ENCODE results near the gene PANX1.
A peak's percentile ranks its signal among the peaks of the same experiment; 100 is the strongest.
"Not testable (repeated sequence)": the region's sequence is repeated elsewhere in the genome, so short reads cannot be mapped to it uniquely, and the experiment has no call there.

Gene PANX1

DNA sequence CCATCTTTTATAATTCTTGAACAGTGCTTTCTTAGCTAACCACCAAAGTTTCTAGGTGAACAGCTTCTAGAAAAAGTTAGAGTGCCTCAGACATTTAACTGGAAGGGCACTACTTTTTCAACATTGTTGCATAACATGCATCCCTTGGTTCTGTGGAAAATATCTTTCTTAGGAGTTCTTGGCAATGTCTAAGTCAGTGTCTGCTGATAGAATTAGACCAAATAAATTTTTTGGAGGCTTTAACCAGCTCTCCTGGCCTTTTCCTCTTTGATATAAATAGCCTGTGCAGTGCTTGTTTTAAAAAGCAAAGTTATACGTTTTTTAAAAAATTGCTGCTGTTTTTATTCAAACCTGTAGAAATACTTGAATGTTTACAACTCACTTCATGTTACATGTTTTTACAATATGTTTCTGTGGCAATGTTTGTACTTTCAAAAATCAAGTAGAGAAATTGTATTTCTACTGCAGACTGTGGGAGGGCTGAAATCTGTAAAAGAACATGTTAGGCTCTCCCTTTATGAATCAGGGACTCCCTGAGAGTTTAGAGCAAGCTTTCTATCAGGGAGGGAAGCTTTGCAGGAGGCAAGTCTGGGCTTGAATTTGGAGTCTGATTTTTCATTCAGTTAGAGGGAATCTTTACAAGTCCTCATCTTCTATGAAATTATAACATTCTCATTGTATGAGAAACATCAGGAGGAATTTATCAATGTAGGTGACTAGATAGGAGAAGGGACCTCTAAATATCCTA is 16.3 kb upstream of the PANX1 start:
- H3K4me3 ChIP-seq (replicated peaks; ENCODE audit: low read depth, low read length), result no peak overlapping the region
- TF ChIP-seq, protein P1, sequence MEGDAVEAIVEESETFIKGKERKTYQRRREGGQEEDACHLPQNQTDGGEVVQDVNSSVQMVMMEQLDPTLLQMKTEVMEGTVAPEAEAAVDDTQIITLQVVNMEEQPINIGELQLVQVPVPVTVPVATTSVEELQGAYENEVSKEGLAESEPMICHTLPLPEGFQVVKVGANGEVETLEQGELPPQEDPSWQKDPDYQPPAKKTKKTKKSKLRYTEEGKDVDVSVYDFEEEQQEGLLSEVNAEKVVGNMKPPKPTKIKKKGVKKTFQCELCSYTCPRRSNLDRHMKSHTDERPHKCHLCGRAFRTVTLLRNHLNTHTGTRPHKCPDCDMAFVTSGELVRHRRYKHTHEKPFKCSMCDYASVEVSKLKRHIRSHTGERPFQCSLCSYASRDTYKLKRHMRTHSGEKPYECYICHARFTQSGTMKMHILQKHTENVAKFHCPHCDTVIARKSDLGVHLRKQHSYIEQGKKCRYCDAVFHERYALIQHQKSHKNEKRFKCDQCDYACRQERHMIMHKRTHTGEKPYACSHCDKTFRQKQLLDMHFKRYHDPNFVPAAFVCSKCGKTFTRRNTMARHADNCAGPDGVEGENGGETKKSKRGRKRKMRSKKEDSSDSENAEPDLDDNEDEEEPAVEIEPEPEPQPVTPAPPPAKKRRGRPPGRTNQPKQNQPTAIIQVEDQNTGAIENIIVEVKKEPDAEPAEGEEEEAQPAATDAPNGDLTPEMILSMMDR (IDR thresholded peaks at IDR 0.05; ENCODE audit: low read length, missing control alignments), result no peak
- no peak for DNase-seq (ENCODE audit: low read depth)

DNA sequence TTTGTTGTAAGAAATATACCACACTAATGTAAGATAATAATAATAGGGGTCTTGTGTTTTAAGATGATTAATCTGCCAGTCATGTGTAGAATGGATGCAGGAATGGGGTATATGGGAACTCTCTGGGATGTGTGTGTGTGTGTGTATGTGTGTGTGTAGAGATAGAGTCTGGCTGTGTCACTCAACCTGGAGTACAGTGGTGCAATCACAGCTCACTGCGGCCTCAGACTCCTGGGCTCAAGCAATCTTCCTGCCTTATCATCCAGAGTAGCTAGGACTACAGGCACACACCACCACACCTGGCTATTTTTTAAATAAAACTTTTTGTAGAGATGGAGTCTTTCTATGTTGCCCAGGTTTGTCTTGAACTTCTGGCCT is 11.5 kb upstream of the PANX1 start:
- TF ChIP-seq, protein P1 (IDR thresholded peaks at IDR 0.05; ENCODE audit: low read length, missing control alignments), result no peak
- H3K4me3 ChIP-seq (replicated peaks; ENCODE audit: low read depth, low read length), result no peak overlapping the region
- no peak for DNase-seq (ENCODE audit: low read depth)

DNA sequence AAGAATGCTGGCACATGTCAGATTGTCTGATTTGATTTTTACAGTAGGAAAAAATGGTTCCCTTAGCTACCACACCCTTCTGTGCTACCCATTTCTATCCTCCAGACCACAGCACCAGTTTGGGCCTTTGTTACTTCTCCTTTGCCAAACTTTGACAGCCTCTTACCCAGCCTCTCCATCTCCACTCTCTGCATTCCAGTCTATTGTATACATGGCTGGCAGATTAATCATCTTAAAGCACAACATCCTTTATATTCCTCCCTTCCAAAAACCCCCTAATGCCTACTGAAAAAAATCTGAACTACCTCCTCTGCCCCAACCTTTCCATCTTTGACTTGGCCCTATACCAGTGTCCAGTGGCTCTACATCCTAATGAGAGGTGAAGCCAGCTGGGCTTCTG is 10.8 kb upstream of the PANX1 start:
- H3K4me3 ChIP-seq (replicated peaks; ENCODE audit: low read depth, low read length), result no peak overlapping the region
- TF ChIP-seq, protein P1 (IDR thresholded peaks at IDR 0.05; ENCODE audit: low read length, missing control alignments), result no peak
- DNase-seq (ENCODE audit: low read depth), result peak; percentile 14

DNA sequence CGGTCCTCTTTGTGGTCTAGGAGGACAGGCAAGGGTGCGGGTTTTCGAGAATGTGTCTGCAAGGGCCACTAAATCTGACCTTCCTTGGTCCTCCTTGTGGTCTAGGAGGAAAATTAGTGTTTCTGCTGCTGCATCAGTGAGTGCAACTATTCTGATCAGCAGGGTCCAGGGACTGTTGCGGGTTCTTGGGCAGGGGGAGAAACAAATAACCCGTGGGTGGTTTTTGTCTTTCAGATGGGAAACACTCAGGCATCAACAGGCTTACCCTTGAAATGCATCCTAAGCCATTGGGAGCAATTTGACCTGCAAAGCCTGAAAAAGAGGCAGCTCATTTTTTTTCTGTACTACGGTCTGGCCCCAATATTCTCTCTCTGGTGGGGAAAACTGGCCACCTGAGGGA is 9.0 kb upstream of the PANX1 start:
- not testable (repeated sequence) for H3K4me3 ChIP-seq (replicated peaks; ENCODE audit: low read depth, low read length); DNase-seq (ENCODE audit: low read depth)

DNA sequence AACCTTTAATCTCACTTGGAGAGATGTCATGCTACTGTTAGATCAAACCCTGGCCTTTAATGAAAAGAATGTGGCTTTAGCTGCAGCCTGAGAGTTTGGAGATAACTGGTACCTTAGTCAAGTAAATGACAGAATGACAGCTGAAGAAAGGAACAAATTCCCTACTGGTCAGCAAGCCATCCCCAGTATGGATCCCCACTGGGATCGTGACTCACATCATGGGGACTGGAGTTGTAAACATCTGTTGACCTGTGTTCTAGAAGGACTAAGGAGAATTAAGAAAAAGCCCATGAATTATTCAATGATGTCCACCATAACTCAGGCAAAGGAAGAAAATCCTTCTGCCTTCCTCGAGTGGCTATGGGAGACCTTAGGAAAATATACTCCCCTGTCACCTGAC is 8.1 kb upstream of the PANX1 start:
- DNase-seq (ENCODE audit: low read depth); H3K4me3 ChIP-seq (replicated peaks; ENCODE audit: low read depth, low read length): not testable (repeated sequence)

DNA sequence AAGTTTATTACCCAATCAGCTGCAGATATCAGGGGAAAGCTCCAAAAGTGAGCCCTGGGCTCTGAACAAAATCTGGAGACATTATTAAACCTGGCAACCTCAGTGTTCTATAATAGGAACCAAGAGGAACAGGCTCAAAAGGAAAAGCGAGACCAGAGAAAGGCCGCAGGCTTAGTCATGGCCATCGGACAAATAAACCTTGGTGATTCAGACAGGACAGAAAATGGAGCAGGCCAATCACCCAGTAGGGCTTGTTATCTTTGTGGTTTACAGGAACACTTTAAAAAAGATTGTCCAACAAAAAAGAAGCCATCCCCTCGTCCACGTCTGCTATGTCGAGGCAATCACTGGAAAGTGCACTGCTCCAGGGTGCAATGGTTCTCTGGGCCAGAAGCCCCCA is 7.7 kb upstream of the PANX1 start:
- no peak overlapping the region for H3K4me3 ChIP-seq (replicated peaks; ENCODE audit: low read depth, low read length)
- no peak for DNase-seq (ENCODE audit: low read depth)
- TF ChIP-seq, protein P1 (IDR thresholded peaks at IDR 0.05; ENCODE audit: low read length, missing control alignments), result no peak

DNA sequence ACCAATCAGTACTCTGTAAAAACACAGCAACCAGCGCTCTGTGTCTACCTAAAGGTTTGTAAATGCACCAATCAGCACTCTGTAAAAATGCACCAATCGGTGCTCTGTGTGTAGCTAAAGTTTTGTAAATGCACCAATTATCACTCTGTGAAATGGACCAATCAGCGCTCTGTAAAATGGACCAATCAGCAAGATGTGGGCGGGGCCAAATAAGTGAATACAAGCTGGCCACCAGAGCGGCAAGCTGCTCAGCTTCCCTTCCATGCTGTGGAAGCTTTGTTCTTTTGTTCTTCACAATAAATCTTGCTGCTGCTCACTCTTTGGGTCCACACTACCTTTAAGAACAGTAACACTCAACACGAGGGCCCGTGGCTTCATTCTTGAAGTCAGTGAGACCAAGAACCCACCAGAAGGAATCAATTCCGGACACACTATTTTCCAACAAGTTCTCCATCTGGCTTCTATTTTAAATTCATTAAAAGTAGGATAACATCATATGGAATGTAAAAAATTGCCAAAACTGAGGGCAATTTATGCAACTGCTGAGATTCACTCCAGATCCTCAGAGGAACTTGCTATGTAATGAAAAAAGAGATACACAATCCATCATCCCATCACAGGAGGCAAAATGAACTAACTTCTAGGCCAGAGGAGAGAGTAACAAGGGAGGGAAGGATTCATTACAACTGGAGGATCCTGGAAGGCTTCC is 3.1 kb upstream of the PANX1 start:
- TF ChIP-seq, protein P1 (IDR thresholded peaks at IDR 0.05; ENCODE audit: low read length, missing control alignments), result no peak
- no peak for DNase-seq (ENCODE audit: low read depth)

DNA sequence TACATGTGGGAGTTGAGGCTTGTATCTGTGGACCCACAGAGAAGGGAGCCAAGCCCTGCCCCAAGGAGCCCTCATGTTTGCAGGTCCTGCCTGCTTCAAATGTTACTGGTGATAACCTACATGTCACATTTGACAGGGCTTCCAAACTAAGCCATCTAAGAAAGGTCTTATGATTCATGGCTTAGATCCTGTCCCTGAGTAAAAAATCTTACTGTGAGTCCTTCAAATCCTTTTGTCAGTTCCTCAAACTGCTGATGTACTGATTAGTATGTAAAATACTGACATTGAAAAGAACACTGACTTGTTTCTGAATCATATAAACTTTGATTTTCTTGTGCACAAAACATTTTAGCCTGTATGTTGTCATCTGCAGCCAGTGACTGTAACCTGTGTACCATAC is 1.0 kb upstream of the PANX1 start:
- DNase-seq (ENCODE audit: low read depth), result no peak
- TF ChIP-seq, protein P1 (IDR thresholded peaks at IDR 0.05; ENCODE audit: low read length, missing control alignments), result no peak
- H3K4me3 ChIP-seq (replicated peaks; ENCODE audit: low read depth, low read length), result peak overlapping the region; percentile 78

More for the DNA sequence above, 3.1 kb upstream of the PANX1 start:
- H3K4me3 ChIP-seq (replicated peaks; ENCODE audit: low read depth, low read length), result no peak overlapping the region
